ENCODE measurements around the gene OR5C1. TPM values are rescaled to one million over a fixed set of nuclear protein-coding genes. Genes with fewer than 3 reads are reported as not detected.

The OR5C1 gene
- total and polyA plus RNA-seq, 8 donors: not detected

DNA sequence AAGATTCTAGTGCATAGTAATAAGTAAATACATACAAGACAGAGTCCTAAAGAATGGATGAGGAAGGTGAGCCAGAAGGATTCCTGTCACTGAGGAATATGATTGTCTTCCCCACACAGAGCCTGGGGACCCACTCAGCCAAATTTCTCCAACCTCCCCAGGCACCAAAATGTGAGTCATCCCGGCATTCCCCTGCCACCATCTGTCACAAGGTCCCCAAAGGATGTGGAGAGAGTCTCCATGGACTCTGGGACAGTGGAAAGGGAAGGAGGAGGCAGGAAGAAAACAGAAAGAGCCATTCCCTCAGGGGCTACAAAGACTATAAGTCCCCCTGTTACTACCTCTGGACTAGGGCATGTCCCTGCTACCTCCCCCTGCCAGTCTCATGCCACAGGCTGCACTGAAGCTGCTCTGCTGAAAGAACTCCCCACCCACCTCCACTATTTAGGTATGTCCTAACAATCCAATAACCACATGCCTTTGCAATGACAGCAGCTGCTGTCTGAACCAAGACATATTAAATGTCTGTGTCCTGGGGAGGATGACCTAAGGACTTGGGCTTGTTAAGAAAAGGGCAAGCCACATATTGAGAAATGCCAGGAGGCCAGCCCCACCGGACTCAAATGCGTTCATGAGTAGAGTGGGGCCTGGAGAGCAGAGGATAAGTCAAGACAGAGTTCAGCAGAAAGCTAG is 10.7 kb upstream of the OR5C1 start:
- Histone ChIP-seq H3K9me3 (no peaks in the 10 kb centered on the region), H3K36me3 (no peaks in the 10 kb centered on the region), H3K4me3 (no peak overlapping the region), H3K4me1 (no peaks in the 10 kb centered on the region), H3K27me3 (no peaks in the 10 kb centered on the region), H3K27ac (no peak overlapping the region)
- DNase-seq (no peak), FAIRE-seq (no peak), ATAC-seq (no peak)
- 84 to 85% methylated on average over 3 of the region's 3 CpGs for WGBS, 2 donors
- intact Hi-C loops (cut with DNase I): no loop called here
- TF ChIP-seq, protein P1, sequence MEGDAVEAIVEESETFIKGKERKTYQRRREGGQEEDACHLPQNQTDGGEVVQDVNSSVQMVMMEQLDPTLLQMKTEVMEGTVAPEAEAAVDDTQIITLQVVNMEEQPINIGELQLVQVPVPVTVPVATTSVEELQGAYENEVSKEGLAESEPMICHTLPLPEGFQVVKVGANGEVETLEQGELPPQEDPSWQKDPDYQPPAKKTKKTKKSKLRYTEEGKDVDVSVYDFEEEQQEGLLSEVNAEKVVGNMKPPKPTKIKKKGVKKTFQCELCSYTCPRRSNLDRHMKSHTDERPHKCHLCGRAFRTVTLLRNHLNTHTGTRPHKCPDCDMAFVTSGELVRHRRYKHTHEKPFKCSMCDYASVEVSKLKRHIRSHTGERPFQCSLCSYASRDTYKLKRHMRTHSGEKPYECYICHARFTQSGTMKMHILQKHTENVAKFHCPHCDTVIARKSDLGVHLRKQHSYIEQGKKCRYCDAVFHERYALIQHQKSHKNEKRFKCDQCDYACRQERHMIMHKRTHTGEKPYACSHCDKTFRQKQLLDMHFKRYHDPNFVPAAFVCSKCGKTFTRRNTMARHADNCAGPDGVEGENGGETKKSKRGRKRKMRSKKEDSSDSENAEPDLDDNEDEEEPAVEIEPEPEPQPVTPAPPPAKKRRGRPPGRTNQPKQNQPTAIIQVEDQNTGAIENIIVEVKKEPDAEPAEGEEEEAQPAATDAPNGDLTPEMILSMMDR (IDR thresholded peaks at IDR 0.05): no peak

DNA sequence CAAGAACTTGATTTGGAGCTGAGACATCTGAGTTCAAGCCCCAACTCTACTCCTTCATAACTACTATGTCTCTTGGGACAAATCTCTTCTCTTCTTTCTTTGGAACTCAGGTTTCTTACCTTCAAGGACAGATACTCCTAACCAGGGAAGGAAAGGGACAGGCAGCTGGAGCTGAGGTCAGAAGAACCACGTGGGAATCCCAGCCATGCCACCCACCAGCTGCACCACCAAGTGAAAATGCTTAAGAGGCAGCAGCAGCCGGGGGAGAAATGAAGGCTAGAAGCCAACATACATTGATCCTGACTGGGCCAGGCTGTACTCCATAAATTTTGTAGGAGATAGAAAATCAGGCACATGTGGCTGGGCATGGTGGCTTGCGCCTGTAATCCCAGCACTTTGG is 9.6 kb upstream of the OR5C1 start:
- FAIRE-seq (no peak), DNase-seq (no peak), ATAC-seq (no peak)
- no peaks in the 10 kb centered on the region for H3K36me3 ChIP-seq
- no peak overlapping the region for H3K27ac ChIP-seq
- intact Hi-C loops (cut with DNase I): no loop called here
- WGBS, 2 donors: 76 to 85% methylated on average over 3 of the region's 3 CpGs
- H3K27me3 ChIP-seq: no peaks in the 10 kb centered on the region
- H3K4me3 ChIP-seq: no peak overlapping the region
- H3K9me3 ChIP-seq: no peaks in the 10 kb centered on the region
- TF ChIP-seq, protein P1 (IDR thresholded peaks at IDR 0.05): no peak
- H3K4me1 ChIP-seq: no peaks in the 10 kb centered on the region

DNA sequence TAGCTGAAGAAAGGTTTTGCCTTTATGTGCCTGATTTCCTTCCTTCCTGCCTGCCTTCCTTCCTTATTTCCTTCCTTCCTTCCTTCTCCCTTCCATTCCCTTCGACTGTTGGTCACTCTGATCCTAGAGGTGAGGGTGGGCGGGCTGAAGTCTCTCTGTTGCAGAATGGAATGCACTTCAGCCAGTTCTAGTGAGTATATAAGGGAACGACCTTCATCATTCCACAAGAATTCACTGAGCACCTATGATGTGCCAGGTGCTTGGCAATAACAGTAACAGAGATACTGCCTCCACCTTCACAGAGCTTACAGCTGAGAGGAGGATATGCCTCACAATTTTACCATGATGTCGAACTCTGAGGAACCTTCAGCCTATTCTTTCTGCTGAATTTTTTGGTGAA is 8.7 kb upstream of the OR5C1 start:
- no peak overlapping the region for H3K27ac ChIP-seq
- TF ChIP-seq, protein P1 (IDR thresholded peaks at IDR 0.05): no peak
- no peaks in the 10 kb centered on the region for H3K36me3 ChIP-seq
- no peak overlapping the region for H3K4me3 ChIP-seq
- ATAC-seq: no peak
- no peaks in the 10 kb centered on the region for H3K4me1 ChIP-seq
- WGBS, 2 donors: 55 to 59% methylated on average over 4 of the region's 4 CpGs
- no peaks in the 10 kb centered on the region for H3K27me3 ChIP-seq
- intact Hi-C loops (cut with DNase I): no loop called here
- no peaks in the 10 kb centered on the region for H3K9me3 ChIP-seq
- no peak for DNase-seq
- FAIRE-seq: no peak

DNA sequence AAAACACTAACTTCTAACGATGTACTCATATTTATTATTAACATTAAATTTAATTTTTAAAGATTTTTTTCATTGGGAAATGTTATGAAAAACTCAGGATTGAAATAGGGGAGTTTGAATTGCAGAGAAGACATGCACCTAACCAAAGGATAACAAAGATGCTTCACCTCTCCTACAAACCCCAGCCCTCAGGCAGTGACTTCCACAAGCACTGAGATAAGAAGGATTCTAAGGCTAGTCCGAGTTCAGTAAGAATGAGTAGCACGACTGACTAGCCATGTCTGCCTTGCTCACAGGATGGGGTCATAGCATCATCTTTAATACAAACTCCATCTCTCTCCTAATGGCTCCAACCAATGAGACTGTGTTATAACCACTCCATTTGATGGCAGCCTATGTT is 7.1 kb upstream of the OR5C1 start:
- H3K4me1 ChIP-seq: no peaks in the 10 kb centered on the region
- 37 to 51% methylated on average over 3 of the region's 3 CpGs for WGBS, 2 donors
- FAIRE-seq (no peak), DNase-seq (no peak), ATAC-seq (no peak)
- no peaks in the 10 kb centered on the region for H3K27me3 ChIP-seq
- H3K36me3 ChIP-seq: no peaks in the 10 kb centered on the region
- intact Hi-C loops (cut with DNase I): no loop called here
- no peak overlapping the region for H3K27ac ChIP-seq
- TF ChIP-seq, protein P1 (IDR thresholded peaks at IDR 0.05): no peak
- H3K9me3 ChIP-seq: no peaks in the 10 kb centered on the region
- no peak overlapping the region for H3K4me3 ChIP-seq

DNA sequence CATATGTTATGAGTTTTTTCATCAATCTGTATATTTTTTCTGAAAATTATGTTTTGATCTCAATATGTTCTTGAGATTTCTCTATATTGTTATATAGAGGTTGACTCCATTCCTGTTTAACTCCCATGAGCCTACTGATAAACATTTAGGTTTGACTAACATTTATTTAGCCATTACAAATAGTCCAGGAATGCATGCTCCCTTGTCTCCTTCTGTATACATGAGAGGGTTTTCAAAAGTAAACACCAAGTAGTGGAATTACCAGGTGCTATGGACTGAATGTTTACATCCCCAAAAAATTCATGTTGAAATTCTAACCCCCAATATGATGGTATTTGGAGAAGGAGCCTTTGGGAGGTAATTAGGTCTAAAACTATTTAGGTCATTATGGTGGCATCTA is 3.5 kb upstream of the OR5C1 start:
- H3K9me3 ChIP-seq: no peaks in the 10 kb centered on the region
- TF ChIP-seq, protein P1 (IDR thresholded peaks at IDR 0.05): no peak
- H3K27me3 ChIP-seq: no peaks in the 10 kb centered on the region
- ATAC-seq (no peak), FAIRE-seq (no peak), DNase-seq (no peak)
- H3K4me3 ChIP-seq: no peak overlapping the region
- no peaks in the 10 kb centered on the region for H3K36me3 ChIP-seq
- no peak overlapping the region for H3K27ac ChIP-seq
- no peaks in the 10 kb centered on the region for H3K4me1 ChIP-seq
- intact Hi-C loops (cut with DNase I): no loop called here

Data from pancreas (tissue), 10 donors.